GM23248 (cell line): ENCODE results near the gene IQCK. TPM values are rescaled to one million over a fixed set of nuclear protein-coding genes. Genes with fewer than 3 reads are reported as not detected.
A peak's percentile ranks its signal among the peaks of the same experiment; 100 is the strongest.

Experiments used
- DNase-seq: peaks from one replicate; pipeline ENCODE4 v3.0.0-alpha.2; 2015
- H2AFZ ChIP-seq: fragments of 200-600 bp; sonication (generic); 2 replicates; pipeline ENCODE4 v1.6.1; 2016; ENCODE audit warnings: antibody characterized with exemption
- H3F3A ChIP-seq: fragments of 200-600 bp; sonication (generic); 2 replicates; pipeline ENCODE4 v1.6.1; 2016; ENCODE audit warnings: mild to moderate bottlenecking, antibody characterized with exemption, mixed run types; ENCODE audit not compliant: insufficient read depth
- H3K27ac ChIP-seq: fragments of 200-600 bp; sonication (generic); 2 replicates; pipeline ENCODE4 v1.5.1; 2016; ENCODE audit warnings: mild to moderate bottlenecking
- H3K27me3 ChIP-seq: fragments of 200-600 bp; sonication (generic); replicated peaks from 2 replicates; pipeline ENCODE4 v1.6.1; 2016; ENCODE audit warnings: mild to moderate bottlenecking; ENCODE audit not compliant: insufficient read depth
- H3K36me3 ChIP-seq: fragments of 200-600 bp; sonication (generic); 2 replicates; pipeline ENCODE4 v1.6.1; 2016; ENCODE audit warnings: low read depth, mild to moderate bottlenecking
- H3K4me1 ChIP-seq: fragments of 200-600 bp; sonication (generic); 2 replicates; pipeline ENCODE4 v1.6.1; 2016; ENCODE audit warnings: mild to moderate bottlenecking; ENCODE audit not compliant: insufficient read depth
- H3K4me2 ChIP-seq: fragments of 200-600 bp; sonication (generic); one replicate; pipeline ENCODE4 v1.6.1; 2016; ENCODE audit warnings: mild to moderate bottlenecking; ENCODE audit not compliant: unreplicated experiment
- H3K4me3 ChIP-seq: fragments of 200-600 bp; sonication (generic); 2 replicates; pipeline ENCODE4 v1.5.1; 2016; ENCODE audit warnings: mild to moderate bottlenecking
- H3K79me2 ChIP-seq: fragments of 200-600 bp; sonication (generic); 2 replicates; pipeline ENCODE4 v1.6.1; 2016; ENCODE audit warnings: mild to moderate bottlenecking; ENCODE audit not compliant: insufficient read depth
- H3K9ac ChIP-seq: fragments of 200-600 bp; sonication (generic); 2 replicates; pipeline ENCODE4 v1.6.1; 2016; ENCODE audit warnings: mild to moderate bottlenecking
- H3K9me2 ChIP-seq: fragments of 200-600 bp; sonication (generic); 2 replicates; pipeline ENCODE4 v1.6.1; 2016; ENCODE audit warnings: mixed run types, mild to moderate bottlenecking, moderate library complexity; ENCODE audit not compliant: insufficient read depth
- H3K9me3 ChIP-seq: fragments of 200-600 bp; sonication (generic); one replicate; pipeline ENCODE4 v1.6.1; 2017; ENCODE audit warnings: low read depth
- H4K20me1 ChIP-seq: fragments of 200-600 bp; sonication (generic); 2 replicates; pipeline ENCODE4 v1.6.0; 2016; ENCODE audit not compliant: insufficient read depth
- EZH2 ChIP-seq: fragments of 200-600 bp; sonication (generic); IDR thresholded peaks from 2 replicates; pipeline ENCODE4 v1.6.1; 2018; ENCODE audit warnings: antibody characterized with exemption, mild to moderate bottlenecking; ENCODE audit not compliant: insufficient read depth, poor library complexity, severe bottlenecking
- EZH2phosphoT487 ChIP-seq: fragments of 200-600 bp; sonication (generic); IDR thresholded peaks from 2 replicates; pipeline ENCODE4 v1.6.1; 2018; ENCODE audit warnings: antibody characterized with exemption, moderate library complexity, mild to moderate bottlenecking, low read depth; ENCODE audit not compliant: insufficient read depth
- WGBS, 2 experiments: methylation state at CpG; one replicate each; pipeline ENCODE4 v1.1.6; 2015 to 2017; ENCODE audit warnings: low lambda C conversion rate in 2 of 2, low coverage in 1 of 2; ENCODE audit errors: missing lambda C conversion rate in 2 of 2; 5-methylcytosine and 5-hydroxymethylcytosine counted together
- in situ Hi-C: fragments of 300-500 bp; cut with MboI; formaldehyde crosslinking; loops from 2 replicates; pipeline ENCODE4 v1.15.0; 2020
- polyA plus RNA-seq: library from polyadenylated mRNA; unstranded; fragments of >200 nt; fragmentation: Nextera tagmentation; extraction: Ambion mirVana; gene quantifications from 2 replicates; pipeline ENCODE4 v1.2.1, GENCODE V29; 2016
- total RNA-seq: library from RNA; depleted of rRNA; stranded (reverse); fragments of >200 nt; shearing (Covaris generic); gene quantifications from 2 replicates; pipeline ENCODE4 v1.2.3, GENCODE V29; 2014

IQCK gene
- total and polyA plus RNA-seq, 2 experiments from 2014 or later = 9.7 to 9.8 TPM

- no peaks in the 10 kb centered on the region for H3K36me3 ChIP-seq
- H3K79me2 ChIP-seq = no peaks in the 10 kb centered on the region
- no peaks in the 10 kb centered on the region for H3K4me1 ChIP-seq
- H3K9ac ChIP-seq = no peak overlapping the region
- H3K9me2 ChIP-seq = no peaks in the 10 kb centered on the region
- no peaks in the 10 kb centered on the region for H4K20me1 ChIP-seq
- no peak overlapping the region for H3K4me3 ChIP-seq
- H2AFZ ChIP-seq = no peak overlapping the region
- no peak overlapping the region for H3K4me2 ChIP-seq
- in situ Hi-C loops = loop anchor here (25.0 kb wide), 1 partner anchor 105 kb away; no protein-coding TSS in a partner anchor
- peaks cover 22% of the 10 kb centered on the region for H3F3A ChIP-seq
- H3K9me3 ChIP-seq = no peaks in the 10 kb centered on the region
- TF ChIP-seq EZH2phosphoT487 (no peak), EZH2 (no peak)
- WGBS, 2 experiments = 44 to 49% methylated on average over 6 of the region's 6 CpGs
- H3K27me3 ChIP-seq = no peaks in the 10 kb centered on the region
- no peak for DNase-seq
- H3K27ac ChIP-seq = no peak overlapping the region
These were observed 124.5 kb downstream of the IQCK start for GRCh38 chr16:19842426-19843157.

GRCh38 chr16:19843371-19843770, 125.3 kb downstream of the IQCK start:
- no peak overlapping the region for H3K27ac ChIP-seq
- no peak overlapping the region for H2AFZ ChIP-seq
- TF ChIP-seq EZH2 = no peak
- H3K27me3 ChIP-seq = no peaks in the 10 kb centered on the region
- no peaks in the 10 kb centered on the region for H3K4me1 ChIP-seq
- no peaks in the 10 kb centered on the region for H3K9me2 ChIP-seq
- no peaks in the 10 kb centered on the region for H4K20me1 ChIP-seq
- H3F3A ChIP-seq = peaks cover 22% of the 10 kb centered on the region
- 82 to 83% methylated on average over 1 of the region's 1 CpG for WGBS, 2 experiments
- H3K9ac ChIP-seq = no peak overlapping the region
- peak; percentile 18 for DNase-seq
- H3K4me2 ChIP-seq = no peak overlapping the region
- no peak overlapping the region for H3K4me3 ChIP-seq
- H3K36me3 ChIP-seq = no peaks in the 10 kb centered on the region
- H3K9me3 ChIP-seq = no peaks in the 10 kb centered on the region
- H3K79me2 ChIP-seq = no peaks in the 10 kb centered on the region
- in situ Hi-C loops = loop anchor here (25.0 kb wide), 1 partner anchor 106 kb away; no protein-coding TSS in a partner anchor

GRCh38 chr16:19844945-19845641, 127.0 kb downstream of the IQCK start:
- Histone ChIP-seq H3K4me2 (peak overlapping the region; percentile 22), H3K79me2 (no peaks in the 10 kb centered on the region), H2AFZ (peak overlapping the region; percentile 12; the same call in 1 of the 2 replicates), H3K9ac (peak overlapping the region; percentile 54), H3K9me3 (no peaks in the 10 kb centered on the region), H3K4me3 (0 out of 2 replicates have a peak overlapping the region, but pooled peaks have one; percentile 7), H3K4me1 (no peaks in the 10 kb centered on the region), H3K27me3 (no peaks in the 10 kb centered on the region), H3K9me2 (no peaks in the 10 kb centered on the region), H3K36me3 (no peaks in the 10 kb centered on the region), H4K20me1 (no peaks in the 10 kb centered on the region), H3K27ac (peak overlapping the region; percentile 84), H3F3A (peaks cover 22% of the 10 kb centered on the region)
- DNase-seq = peak; percentile 96
- 6 to 7% methylated on average over 11 of the region's 11 CpGs for WGBS, 2 experiments
- TF ChIP-seq EZH2phosphoT487 (no peak), EZH2 (no peak)
- in situ Hi-C loops = loop anchor here (25.0 kb wide), 1 partner anchor 108 kb away; no protein-coding TSS in a partner anchor

- Histone ChIP-seq H4K20me1 (no peaks in the 10 kb centered on the region), H3K4me1 (no peaks in the 10 kb centered on the region), H3K4me3 (no peak overlapping the region), H3K4me2 (no peak overlapping the region), H3K36me3 (no peaks in the 10 kb centered on the region), H3K27me3 (no peaks in the 10 kb centered on the region), H3K9me3 (no peaks in the 10 kb centered on the region), H3K27ac (no peak overlapping the region), H2AFZ (no peak overlapping the region), H3F3A (peaks cover 22% of the 10 kb centered on the region), H3K9ac (no peak overlapping the region), H3K9me2 (no peaks in the 10 kb centered on the region), H3K79me2 (no peaks in the 10 kb centered on the region)
- 38 to 39% methylated on average over 5 of the region's 5 CpGs for WGBS, 2 experiments
- no peak for DNase-seq
- TF ChIP-seq EZH2 (no peak), EZH2phosphoT487 (no peak)
- in situ Hi-C loops = loop anchor here (25.0 kb wide), 1 partner anchor 109 kb away; no protein-coding TSS in a partner anchor
These were observed 128.4 kb downstream of the IQCK start for GRCh38 chr16:19846436-19846835.
